ENCODE measurements around the gene NRG3.

Gene NRG3

DNA sequence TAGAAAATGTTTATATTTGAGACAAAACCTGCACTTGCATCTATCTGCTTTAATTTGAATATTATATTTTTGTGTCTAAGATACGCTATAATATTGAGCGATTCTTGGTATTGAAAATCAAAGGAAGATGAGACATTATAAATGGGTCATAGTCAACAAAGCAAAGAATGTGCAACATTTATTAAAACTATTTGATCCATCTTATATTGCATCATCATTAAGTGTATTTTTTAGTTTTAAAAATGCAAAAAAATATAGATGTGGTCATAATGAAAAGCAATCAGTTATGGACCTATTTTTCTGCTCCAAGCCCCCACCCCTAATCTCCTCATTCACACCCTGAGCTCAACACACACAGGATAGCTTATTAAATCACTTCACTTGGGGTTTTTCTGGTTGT lies 847.3 kb downstream of the NRG3 start:
- Histone ChIP-seq H3K36me3 (ENCODE audit: control insufficient read depth in 2 of 2, insufficient read depth in 1 of 2, low read length in 2 of 2) (no peaks in the 10 kb centered on the region), H3K9me3 (ENCODE audit: control insufficient read depth, insufficient read depth, low read depth, low read length) (no peaks in the 10 kb centered on the region), H3K4me3 (ENCODE audit: low read depth, low read length) (no peak overlapping the region), H3K4me1 (ENCODE audit: control insufficient read depth, insufficient read depth, low read length) (no peaks in the 10 kb centered on the region), H3K27ac (ENCODE audit: extremely low read depth, low read depth, low read length) (no peak overlapping the region)
- ChIA-PET POLR2A (no interaction called here), CTCF (no interaction called here)
- TF ChIP-seq ZNF362 (tag by site-specific recombination; IDR thresholded peaks at IDR 0.05) (no peak), ZSCAN5A (tag by site-specific recombination; IDR thresholded peaks at IDR 0.05) (no peak), ZNF280C (tag by site-specific recombination; IDR thresholded peaks at IDR 0.05) (no peak), ZNF624 (tag by site-specific recombination; IDR thresholded peaks at IDR 0.05) (no peak), ZXDB (tag by site-specific recombination; IDR thresholded peaks at IDR 0.05) (no peak), ZNF768 (tag by site-specific recombination; IDR thresholded peaks at IDR 0.05) (no peak), ZNF654 (tag by site-specific recombination; IDR thresholded peaks at IDR 0.05; ENCODE audit: low read depth) (no peak)
- TF ChIP-seq, protein P1, sequence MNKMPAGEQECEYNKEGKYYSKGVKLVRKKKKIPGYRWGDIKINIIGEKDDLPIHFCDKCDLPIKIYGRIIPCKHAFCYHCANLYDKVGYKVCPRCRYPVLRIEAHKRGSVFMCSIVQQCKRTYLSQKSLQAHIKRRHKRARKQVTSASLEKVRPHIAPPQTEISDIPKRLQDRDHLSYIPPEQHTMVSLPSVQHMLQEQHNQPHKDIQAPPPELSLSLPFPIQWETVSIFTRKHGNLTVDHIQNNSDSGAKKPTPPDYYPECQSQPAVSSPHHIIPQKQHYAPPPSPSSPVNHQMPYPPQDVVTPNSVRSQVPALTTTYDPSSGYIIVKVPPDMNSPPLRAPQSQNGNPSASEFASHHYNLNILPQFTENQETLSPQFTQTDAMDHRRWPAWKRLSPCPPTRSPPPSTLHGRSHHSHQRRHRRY (tag by site-specific recombination; IDR thresholded peaks at IDR 0.05): no peak

DNA sequence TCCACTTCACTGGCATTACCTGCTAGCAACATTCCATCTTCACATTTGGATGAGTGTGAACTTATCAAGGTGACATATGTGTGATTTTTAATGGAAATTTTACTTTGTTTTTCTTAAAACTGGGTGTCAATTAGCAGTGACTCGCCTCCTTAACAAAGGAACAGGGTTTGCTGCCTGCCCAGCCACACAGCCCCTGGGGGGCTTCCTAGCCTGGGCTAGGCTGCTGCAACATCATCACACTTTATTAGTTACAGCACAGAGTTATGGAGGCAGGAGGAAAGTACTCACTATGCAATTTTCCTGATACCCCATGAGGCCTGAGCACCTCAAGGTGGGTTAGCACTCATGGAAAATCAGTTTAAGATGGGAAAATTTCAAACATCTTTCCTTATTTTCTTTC lies 861.3 kb downstream of the NRG3 start:
- no peaks in the 10 kb centered on the region for H3K9me3 ChIP-seq (ENCODE audit: control insufficient read depth, insufficient read depth, low read depth, low read length)

GRCh38 chr10:82737549-82737948 lies 862.6 kb downstream of the NRG3 start:
- Histone ChIP-seq H3K36me3 (ENCODE audit: control insufficient read depth in 2 of 2, insufficient read depth in 1 of 2, low read length in 2 of 2) (no peaks in the 10 kb centered on the region), H3K4me3 (ENCODE audit: low read depth, low read length) (no peak overlapping the region), H3K4me1 (ENCODE audit: control insufficient read depth, insufficient read depth, low read length) (no peaks in the 10 kb centered on the region), H3K9me3 (ENCODE audit: control insufficient read depth, insufficient read depth, low read depth, low read length) (no peaks in the 10 kb centered on the region), H3K27ac (ENCODE audit: extremely low read depth, low read depth, low read length) (no peak overlapping the region)
- TF ChIP-seq ZEB2 (tag by site-specific recombination; IDR thresholded peaks at IDR 0.05) (no peak), ZFP69B (tag by site-specific recombination; IDR thresholded peaks at IDR 0.05) (no peak), ZNF423 (tag by site-specific recombination; IDR thresholded peaks at IDR 0.05) (no peak), ZNF670 (tag by site-specific recombination; IDR thresholded peaks at IDR 0.05; ENCODE audit: low read depth) (no peak), ZNF366 (tag by site-specific recombination; conservative IDR thresholded peaks at IDR 0.05) (no peak), MYNN (tag by site-specific recombination; IDR thresholded peaks at IDR 0.05; ENCODE audit: borderline replicate concordance) (no peak), RBAK (tag by site-specific recombination; IDR thresholded peaks at IDR 0.05) (no peak), ZNF558 (tag by site-specific recombination; IDR thresholded peaks at IDR 0.05) (no peak), ZNF354C (tag by site-specific recombination; IDR thresholded peaks at IDR 0.05; ENCODE audit: borderline replicate concordance, low read depth) (no peak)
- TF ChIP-seq, protein P2, sequence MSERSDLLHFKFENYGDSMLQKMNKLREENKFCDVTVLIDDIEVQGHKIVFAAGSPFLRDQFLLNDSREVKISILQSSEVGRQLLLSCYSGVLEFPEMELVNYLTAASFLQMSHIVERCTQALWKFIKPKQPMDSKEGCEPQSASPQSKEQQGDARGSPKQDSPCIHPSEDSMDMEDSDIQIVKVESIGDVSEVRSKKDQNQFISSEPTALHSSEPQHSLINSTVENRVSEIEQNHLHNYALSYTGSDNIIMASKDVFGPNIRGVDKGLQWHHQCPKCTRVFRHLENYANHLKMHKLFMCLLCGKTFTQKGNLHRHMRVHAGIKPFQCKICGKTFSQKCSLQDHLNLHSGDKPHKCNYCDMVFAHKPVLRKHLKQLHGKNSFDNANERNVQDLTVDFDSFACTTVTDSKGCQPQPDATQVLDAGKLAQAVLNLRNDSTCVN (tag by site-specific recombination; optimal IDR thresholded peaks at IDR 0.05): no peak
- ChIA-PET CTCF (no interaction called here), POLR2A (no interaction called here)

More for the DNA sequence above, 861.3 kb downstream of the NRG3 start:
- H3K4me3 ChIP-seq (ENCODE audit: low read depth, low read length): no peak overlapping the region
- no peak overlapping the region for H3K27ac ChIP-seq (ENCODE audit: extremely low read depth, low read depth, low read length)
- POLR2A ChIA-PET: no interaction called here
- CTCF ChIA-PET: no interaction called here
- TF ChIP-seq ZNF701 (tag by site-specific recombination; IDR thresholded peaks at IDR 0.05) (no peak), ZSCAN30 (tag by site-specific recombination; IDR thresholded peaks at IDR 0.05) (no peak), ZNF521 (tag by site-specific recombination; IDR thresholded peaks at IDR 0.05) (no peak), ZNF571 (tag by site-specific recombination; IDR thresholded peaks at IDR 0.05) (no peak)
- TF ChIP-seq, protein P3, sequence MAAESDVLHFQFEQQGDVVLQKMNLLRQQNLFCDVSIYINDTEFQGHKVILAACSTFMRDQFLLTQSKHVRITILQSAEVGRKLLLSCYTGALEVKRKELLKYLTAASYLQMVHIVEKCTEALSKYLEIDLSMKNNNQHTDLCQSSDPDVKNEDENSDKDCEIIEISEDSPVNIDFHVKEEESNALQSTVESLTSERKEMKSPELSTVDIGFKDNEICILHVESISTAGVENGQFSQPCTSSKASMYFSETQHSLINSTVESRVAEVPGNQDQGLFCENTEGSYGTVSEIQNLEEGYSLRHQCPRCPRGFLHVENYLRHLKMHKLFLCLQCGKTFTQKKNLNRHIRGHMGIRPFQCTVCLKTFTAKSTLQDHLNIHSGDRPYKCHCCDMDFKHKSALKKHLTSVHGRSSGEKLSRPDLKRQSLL (tag by site-specific recombination; IDR thresholded peaks at IDR 0.05): no peak
- TF ChIP-seq, protein P4, sequence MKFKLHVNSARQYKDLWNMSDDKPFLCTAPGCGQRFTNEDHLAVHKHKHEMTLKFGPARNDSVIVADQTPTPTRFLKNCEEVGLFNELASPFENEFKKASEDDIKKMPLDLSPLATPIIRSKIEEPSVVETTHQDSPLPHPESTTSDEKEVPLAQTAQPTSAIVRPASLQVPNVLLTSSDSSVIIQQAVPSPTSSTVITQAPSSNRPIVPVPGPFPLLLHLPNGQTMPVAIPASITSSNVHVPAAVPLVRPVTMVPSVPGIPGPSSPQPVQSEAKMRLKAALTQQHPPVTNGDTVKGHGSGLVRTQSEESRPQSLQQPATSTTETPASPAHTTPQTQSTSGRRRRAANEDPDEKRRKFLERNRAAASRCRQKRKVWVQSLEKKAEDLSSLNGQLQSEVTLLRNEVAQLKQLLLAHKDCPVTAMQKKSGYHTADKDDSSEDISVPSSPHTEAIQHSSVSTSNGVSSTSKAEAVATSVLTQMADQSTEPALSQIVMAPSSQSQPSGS (tag by site-specific recombination; IDR thresholded peaks at IDR 0.05; ENCODE audit: low read depth): no peak
- H3K36me3 ChIP-seq (ENCODE audit: control insufficient read depth in 2 of 2, insufficient read depth in 1 of 2, low read length in 2 of 2): no peaks in the 10 kb centered on the region
- H3K4me1 ChIP-seq (ENCODE audit: control insufficient read depth, insufficient read depth, low read length): no peaks in the 10 kb centered on the region

Data from HEK293 (cell line).